ENCODE measurements around the gene VWA8.
"Not testable (repeated sequence)": the region's sequence is repeated elsewhere in the genome, so short reads cannot be mapped to it uniquely, and the experiment has no call there.

VWA8 gene

DNA sequence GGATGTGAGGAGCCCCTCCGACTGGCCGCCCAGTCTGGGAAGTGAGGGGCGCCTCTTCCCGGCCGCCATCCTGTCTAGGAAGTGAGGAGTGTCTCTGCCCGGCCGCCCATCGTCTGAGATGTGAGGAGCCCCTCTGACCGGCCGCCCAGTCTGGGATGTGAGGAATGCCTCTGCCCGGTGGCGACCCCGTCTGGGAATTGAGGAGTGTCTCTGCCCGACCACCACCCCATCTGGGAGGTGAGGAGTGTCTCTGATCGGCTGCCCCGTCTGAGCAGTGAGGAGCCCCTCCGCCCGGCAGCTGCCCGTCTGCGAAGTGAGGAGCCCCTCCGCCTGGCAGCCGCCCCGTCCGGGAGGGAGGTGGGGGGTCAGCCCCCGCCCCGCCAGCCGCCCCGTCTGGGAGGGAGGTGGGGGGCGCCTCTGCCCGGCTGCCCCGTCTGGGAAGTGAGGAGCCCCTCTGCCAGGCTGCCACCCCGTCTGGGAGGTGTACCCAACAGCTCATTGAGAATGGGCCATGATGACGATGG lies 389.0 kb downstream of the VWA8 start:
- H3K79me2 ChIP-seq (ENCODE audit: insufficient read depth, low read depth); H3K4me3 ChIP-seq (IDR thresholded peaks at IDR 0.05; ENCODE audit: insufficient read depth, low read depth, low read length); H3K4me1 ChIP-seq (ENCODE audit: low read depth, poor library complexity, severe bottlenecking); H2AFZ ChIP-seq (ENCODE audit: low read depth); H3K27me3 ChIP-seq (ENCODE audit: insufficient read depth, low read depth); H4K20me1 ChIP-seq (ENCODE audit: insufficient read depth); H3K9ac ChIP-seq; H3K27ac ChIP-seq; H3K4me2 ChIP-seq; H3K36me3 ChIP-seq (ENCODE audit: insufficient read depth): not testable (repeated sequence)

DNA sequence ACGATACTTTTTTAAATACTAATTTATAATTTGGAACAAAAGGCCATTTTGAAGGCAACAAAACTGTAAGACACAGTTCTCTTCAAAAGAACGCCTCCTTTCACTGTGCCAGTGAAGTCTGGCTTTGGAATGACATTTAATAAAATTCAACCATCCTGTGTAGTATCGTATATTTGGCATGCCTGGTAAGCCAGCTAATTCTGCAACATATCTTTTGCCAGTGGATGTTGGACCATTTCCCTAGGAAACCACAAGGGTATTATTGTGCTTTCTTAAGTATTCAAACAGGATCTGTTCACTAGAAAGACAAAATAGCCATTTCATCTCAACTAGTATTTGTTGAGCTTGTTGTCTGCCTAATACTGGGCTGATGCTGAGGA lies 391.9 kb downstream of the VWA8 start:
- Histone ChIP-seq H3K4me3 (IDR thresholded peaks at IDR 0.05; ENCODE audit: insufficient read depth, low read depth, low read length) (no peak overlapping the region), H3K4me1 (ENCODE audit: low read depth, poor library complexity, severe bottlenecking) (no peaks in the 10 kb centered on the region), H4K20me1 (ENCODE audit: insufficient read depth) (no peaks in the 10 kb centered on the region), H3K27ac (no peak overlapping the region), H3K9ac (no peak overlapping the region), H3K27me3 (ENCODE audit: insufficient read depth, low read depth) (no peaks in the 10 kb centered on the region), H3K4me2 (no peak overlapping the region), H3K79me2 (ENCODE audit: insufficient read depth, low read depth) (no peaks in the 10 kb centered on the region), H3K36me3 (ENCODE audit: insufficient read depth) (no peaks in the 10 kb centered on the region), H2AFZ (ENCODE audit: low read depth) (no peak overlapping the region)
- TF ChIP-seq, protein P1, sequence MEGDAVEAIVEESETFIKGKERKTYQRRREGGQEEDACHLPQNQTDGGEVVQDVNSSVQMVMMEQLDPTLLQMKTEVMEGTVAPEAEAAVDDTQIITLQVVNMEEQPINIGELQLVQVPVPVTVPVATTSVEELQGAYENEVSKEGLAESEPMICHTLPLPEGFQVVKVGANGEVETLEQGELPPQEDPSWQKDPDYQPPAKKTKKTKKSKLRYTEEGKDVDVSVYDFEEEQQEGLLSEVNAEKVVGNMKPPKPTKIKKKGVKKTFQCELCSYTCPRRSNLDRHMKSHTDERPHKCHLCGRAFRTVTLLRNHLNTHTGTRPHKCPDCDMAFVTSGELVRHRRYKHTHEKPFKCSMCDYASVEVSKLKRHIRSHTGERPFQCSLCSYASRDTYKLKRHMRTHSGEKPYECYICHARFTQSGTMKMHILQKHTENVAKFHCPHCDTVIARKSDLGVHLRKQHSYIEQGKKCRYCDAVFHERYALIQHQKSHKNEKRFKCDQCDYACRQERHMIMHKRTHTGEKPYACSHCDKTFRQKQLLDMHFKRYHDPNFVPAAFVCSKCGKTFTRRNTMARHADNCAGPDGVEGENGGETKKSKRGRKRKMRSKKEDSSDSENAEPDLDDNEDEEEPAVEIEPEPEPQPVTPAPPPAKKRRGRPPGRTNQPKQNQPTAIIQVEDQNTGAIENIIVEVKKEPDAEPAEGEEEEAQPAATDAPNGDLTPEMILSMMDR (conservative IDR thresholded peaks at IDR 0.05; ENCODE audit: low read depth, low read length): no peak

GRCh38 chr13:41568143-41568971 lies 392.6 kb downstream of the VWA8 start:
- H3K36me3 ChIP-seq (ENCODE audit: insufficient read depth): no peaks in the 10 kb centered on the region
- TF ChIP-seq, protein P1 (conservative IDR thresholded peaks at IDR 0.05; ENCODE audit: low read depth, low read length): no peak
- no peak overlapping the region for H3K9ac ChIP-seq
- H3K4me3 ChIP-seq (IDR thresholded peaks at IDR 0.05; ENCODE audit: insufficient read depth, low read depth, low read length): no peak overlapping the region
- H3K4me1 ChIP-seq (ENCODE audit: low read depth, poor library complexity, severe bottlenecking): no peaks in the 10 kb centered on the region
- H3K27me3 ChIP-seq (ENCODE audit: insufficient read depth, low read depth): no peaks in the 10 kb centered on the region
- no peak overlapping the region for H3K4me2 ChIP-seq
- H3K27ac ChIP-seq: no peak overlapping the region
- H2AFZ ChIP-seq (ENCODE audit: low read depth): no peak overlapping the region
- no peaks in the 10 kb centered on the region for H4K20me1 ChIP-seq (ENCODE audit: insufficient read depth)
- H3K79me2 ChIP-seq (ENCODE audit: insufficient read depth, low read depth): no peaks in the 10 kb centered on the region

GRCh38 chr13:41567363-41567762 lies 393.5 kb downstream of the VWA8 start:
- no peaks in the 10 kb centered on the region for H4K20me1 ChIP-seq (ENCODE audit: insufficient read depth)
- TF ChIP-seq, protein P1 (conservative IDR thresholded peaks at IDR 0.05; ENCODE audit: low read depth, low read length): no peak
- no peaks in the 10 kb centered on the region for H3K79me2 ChIP-seq (ENCODE audit: insufficient read depth, low read depth)
- no peak overlapping the region for H3K4me2 ChIP-seq
- H3K4me3 ChIP-seq (IDR thresholded peaks at IDR 0.05; ENCODE audit: insufficient read depth, low read depth, low read length): no peak overlapping the region
- no peaks in the 10 kb centered on the region for H3K27me3 ChIP-seq (ENCODE audit: insufficient read depth, low read depth)
- H3K36me3 ChIP-seq (ENCODE audit: insufficient read depth): no peaks in the 10 kb centered on the region
- H3K27ac ChIP-seq: no peak overlapping the region
- no peaks in the 10 kb centered on the region for H3K4me1 ChIP-seq (ENCODE audit: low read depth, poor library complexity, severe bottlenecking)
- H2AFZ ChIP-seq (ENCODE audit: low read depth): no peak overlapping the region
- H3K9ac ChIP-seq: no peak overlapping the region

- H3K9ac ChIP-seq: no peak overlapping the region
- no peak overlapping the region for H2AFZ ChIP-seq (ENCODE audit: low read depth)
- no peaks in the 10 kb centered on the region for H3K4me1 ChIP-seq (ENCODE audit: low read depth, poor library complexity, severe bottlenecking)
- no peaks in the 10 kb centered on the region for H4K20me1 ChIP-seq (ENCODE audit: insufficient read depth)
- no peak overlapping the region for H3K4me3 ChIP-seq (IDR thresholded peaks at IDR 0.05; ENCODE audit: insufficient read depth, low read depth, low read length)
- no peak overlapping the region for H3K4me2 ChIP-seq
- no peaks in the 10 kb centered on the region for H3K36me3 ChIP-seq (ENCODE audit: insufficient read depth)
- TF ChIP-seq, protein P1 (conservative IDR thresholded peaks at IDR 0.05; ENCODE audit: low read depth, low read length): no peak
- no peak overlapping the region for H3K27ac ChIP-seq
- no peaks in the 10 kb centered on the region for H3K27me3 ChIP-seq (ENCODE audit: insufficient read depth, low read depth)
- H3K79me2 ChIP-seq (ENCODE audit: insufficient read depth, low read depth): no peaks in the 10 kb centered on the region
Measured at GRCh38 chr13:41565846-41566245, 395.1 kb downstream of the VWA8 start.

All from KMS-11 (cell line).